ENCODE measurements around the gene HJURP. TPM values are rescaled to one million over a fixed set of nuclear protein-coding genes. Genes with fewer than 3 reads are reported as not detected.

HJURP gene
- total and polyA plus RNA-seq, 9 of the 15 experiments (the other 6 are each of a cell fraction or from before 2014, with no cell fraction given) = 13.8 to 102 (median 28.3) TPM

- TF ChIP-seq, protein P1, sequence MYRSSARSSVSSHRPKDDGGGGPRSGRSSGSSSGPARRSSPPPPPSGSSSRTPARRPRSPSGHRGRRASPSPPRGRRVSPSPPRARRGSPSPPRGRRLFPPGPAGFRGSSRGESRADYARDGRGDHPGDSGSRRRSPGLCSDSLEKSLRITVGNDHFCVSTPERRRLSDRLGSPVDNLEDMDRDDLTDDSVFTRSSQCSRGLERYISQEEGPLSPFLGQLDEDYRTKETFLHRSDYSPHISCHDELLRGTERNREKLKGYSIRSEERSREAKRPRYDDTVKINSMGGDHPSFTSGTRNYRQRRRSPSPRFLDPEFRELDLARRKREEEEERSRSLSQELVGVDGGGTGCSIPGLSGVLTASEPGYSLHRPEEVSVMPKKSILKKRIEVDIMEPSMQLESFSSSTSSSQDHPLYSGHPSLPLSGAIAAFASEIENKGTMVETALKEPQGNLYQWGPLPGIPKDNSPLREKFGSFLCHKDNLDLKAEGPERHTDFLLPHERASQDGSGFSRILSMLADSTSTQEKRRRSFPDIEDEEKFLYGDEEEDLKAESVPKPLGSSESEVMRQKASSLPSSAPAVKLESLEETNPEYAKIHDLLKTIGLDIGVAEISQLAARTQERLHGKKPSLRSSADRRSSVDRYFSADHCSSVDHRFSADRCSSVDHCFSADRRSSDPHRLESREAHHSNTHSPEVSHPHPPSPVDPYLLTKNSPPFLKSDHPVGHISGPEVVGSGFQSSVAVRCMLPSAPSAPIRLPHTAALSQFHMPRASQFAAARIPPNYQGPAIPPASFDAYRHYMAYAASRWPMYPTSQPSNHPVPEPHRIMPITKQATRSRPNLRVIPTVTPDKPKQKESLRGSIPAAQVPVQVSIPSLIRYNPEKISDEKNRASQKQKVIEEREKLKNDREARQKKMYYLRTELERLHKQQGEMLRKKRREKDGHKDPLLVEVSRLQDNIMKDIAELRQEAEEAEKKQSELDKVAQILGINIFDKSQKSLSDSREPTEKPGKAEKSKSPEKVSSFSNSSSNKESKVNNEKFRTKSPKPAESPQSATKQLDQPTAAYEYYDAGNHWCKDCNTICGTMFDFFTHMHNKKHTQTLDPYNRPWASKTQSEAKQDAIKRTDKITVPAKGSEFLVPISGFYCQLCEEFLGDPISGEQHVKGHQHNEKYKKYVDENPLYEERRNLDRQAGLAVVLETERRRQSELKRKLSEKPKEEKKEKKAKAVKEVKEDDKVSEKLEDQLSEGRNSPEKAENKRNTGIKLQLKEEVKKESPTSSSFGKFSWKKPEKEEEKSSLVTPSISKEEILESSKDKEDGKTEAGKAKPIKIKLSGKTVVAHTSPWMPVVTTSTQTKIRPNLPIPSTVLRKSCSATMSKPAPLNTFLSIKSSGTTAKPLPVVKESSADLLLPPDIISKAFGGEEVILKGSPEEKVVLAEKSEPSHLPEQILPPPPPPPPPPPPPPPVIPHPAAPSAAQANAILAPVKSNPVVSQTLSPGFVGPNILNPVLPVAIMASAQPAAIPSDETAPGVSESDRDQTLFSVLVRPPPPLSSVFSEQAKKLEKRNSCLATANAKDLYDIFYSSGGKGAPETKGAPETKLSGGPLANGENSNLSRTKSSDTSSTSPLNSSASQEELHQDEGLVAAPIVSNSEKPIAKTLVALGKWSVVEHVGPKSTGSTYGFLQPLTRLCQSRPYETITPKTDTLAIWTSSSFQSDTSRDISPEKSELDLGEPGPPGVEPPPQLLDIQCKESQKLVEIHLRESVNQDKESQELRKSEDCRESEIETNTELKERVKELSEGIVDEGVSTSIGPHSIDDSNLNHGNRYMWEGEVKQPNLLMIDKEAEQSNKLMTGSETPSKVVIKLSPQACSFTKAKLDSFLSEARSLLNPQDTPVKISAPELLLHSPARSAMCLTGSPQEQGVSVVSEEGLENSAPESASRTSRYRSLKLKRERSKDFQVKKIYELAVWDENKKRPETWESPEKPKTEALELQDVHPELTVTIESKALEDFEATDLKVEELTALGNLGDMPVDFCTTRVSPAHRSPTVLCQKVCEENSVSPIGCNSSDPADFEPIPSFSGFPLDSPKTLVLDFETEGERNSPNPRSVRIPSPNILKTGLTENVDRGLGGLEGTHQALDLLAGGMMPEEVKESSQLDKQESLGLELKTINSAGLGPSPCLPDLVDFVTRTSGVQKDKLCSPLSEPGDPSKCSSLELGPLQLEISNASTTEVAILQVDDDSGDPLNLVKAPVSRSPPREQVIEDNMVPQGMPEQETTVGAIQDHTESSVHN (IDR thresholded peaks at IDR 0.05; ENCODE audit: borderline replicate concordance in 1 of 2, low read depth in 1 of 2) = no peak
- TF ChIP-seq PTBP1 (IDR thresholded peaks at IDR 0.05; ENCODE audit: low read depth, low read length) (no peak), MTA1 (IDR thresholded peaks at IDR 0.05; ENCODE audit: borderline replicate concordance) (no peak), JUN (IDR thresholded peaks at IDR 0.05; ENCODE audit: borderline replicate concordance, low read depth, low read length) (no peak), JUN (CRISPR knock-in tag; IDR thresholded peaks at IDR 0.05; ENCODE audit: borderline replicate concordance) (no peak), TARDBP (IDR thresholded peaks at IDR 0.05) (no peak), CEBPB (tag; IDR thresholded peaks at IDR 0.05) (no peak), ZNF644 (tag; IDR thresholded peaks at IDR 0.05; ENCODE audit: low read depth) (no peak)
- TF ChIP-seq, protein P2, sequence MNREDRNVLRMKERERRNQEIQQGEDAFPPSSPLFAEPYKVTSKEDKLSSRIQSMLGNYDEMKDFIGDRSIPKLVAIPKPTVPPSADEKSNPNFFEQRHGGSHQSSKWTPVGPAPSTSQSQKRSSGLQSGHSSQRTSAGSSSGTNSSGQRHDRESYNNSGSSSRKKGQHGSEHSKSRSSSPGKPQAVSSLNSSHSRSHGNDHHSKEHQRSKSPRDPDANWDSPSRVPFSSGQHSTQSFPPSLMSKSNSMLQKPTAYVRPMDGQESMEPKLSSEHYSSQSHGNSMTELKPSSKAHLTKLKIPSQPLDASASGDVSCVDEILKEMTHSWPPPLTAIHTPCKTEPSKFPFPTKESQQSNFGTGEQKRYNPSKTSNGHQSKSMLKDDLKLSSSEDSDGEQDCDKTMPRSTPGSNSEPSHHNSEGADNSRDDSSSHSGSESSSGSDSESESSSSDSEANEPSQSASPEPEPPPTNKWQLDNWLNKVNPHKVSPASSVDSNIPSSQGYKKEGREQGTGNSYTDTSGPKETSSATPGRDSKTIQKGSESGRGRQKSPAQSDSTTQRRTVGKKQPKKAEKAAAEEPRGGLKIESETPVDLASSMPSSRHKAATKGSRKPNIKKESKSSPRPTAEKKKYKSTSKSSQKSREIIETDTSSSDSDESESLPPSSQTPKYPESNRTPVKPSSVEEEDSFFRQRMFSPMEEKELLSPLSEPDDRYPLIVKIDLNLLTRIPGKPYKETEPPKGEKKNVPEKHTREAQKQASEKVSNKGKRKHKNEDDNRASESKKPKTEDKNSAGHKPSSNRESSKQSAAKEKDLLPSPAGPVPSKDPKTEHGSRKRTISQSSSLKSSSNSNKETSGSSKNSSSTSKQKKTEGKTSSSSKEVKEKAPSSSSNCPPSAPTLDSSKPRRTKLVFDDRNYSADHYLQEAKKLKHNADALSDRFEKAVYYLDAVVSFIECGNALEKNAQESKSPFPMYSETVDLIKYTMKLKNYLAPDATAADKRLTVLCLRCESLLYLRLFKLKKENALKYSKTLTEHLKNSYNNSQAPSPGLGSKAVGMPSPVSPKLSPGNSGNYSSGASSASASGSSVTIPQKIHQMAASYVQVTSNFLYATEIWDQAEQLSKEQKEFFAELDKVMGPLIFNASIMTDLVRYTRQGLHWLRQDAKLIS (CRISPR knock-in tag; IDR thresholded peaks at IDR 0.05) = no peak
Observed at GRCh38 chr2:233799716-233800115, 54.6 kb downstream of the HJURP start (continued).

Data from K562 (cell line).